B cell (primary cell): Measurements from ENCODE around the gene IMP3. TPM values are rescaled to one million over a fixed set of nuclear protein-coding genes. Genes with fewer than 3 reads are reported as not detected.

Experiments
- ATAC-seq: fragments of 200-7000 bp; cut with Tn5 transposase; one replicate; pipeline ENCODE4 v1.10.0; 2021; ENCODE audit warnings: low read depth, mild to moderate bottlenecking, moderate number of reproducible peaks, moderate library complexity
- CTCF ChIA-PET: fragments of 350-600 bp; sonication (Branson Sonifier 250); formaldehyde crosslinking; loops from one replicate; lab custom pipeline; 2021; ENCODE audit warnings: antibody characterized with exemption, inconsistent platforms; lab: Charles Lee
- POLR2A ChIA-PET: fragments of 350-600 bp; sonication (Branson Sonifier 250); formaldehyde crosslinking; loops from one replicate; lab custom pipeline; 2021; ENCODE audit warnings: antibody characterized with exemption; lab: Charles Lee
- DNase-seq: peaks from one replicate; pipeline ENCODE4 v3.0.0; 2013
- H2AFZ ChIP-seq: 2 replicates; pipeline ENCODE4 v1.6.1; 2012; ENCODE audit warnings: mild to moderate bottlenecking, low read depth, low read length; ENCODE audit not compliant: insufficient read depth, poor library complexity, severe bottlenecking
- H3K27ac ChIP-seq, 2 donors: 1 replicate in 1 of 2; 2 replicates in 1 of 2; pipeline ENCODE4 v1.5.1; 2012 to 2013; ENCODE audit warnings: low read length in 2 of 2, mild to moderate bottlenecking in 2 of 2, moderate library complexity in 1 of 2
- H3K27me3 ChIP-seq, 4 experiments: fragments of 200-600 bp in 1 of 4; sonication (generic) in 1 of 4; replicated peaks in 1 of 4; 1 replicate in 2 of 4; 2 replicates in 2 of 4; pipeline versions ENCODE4 v1.6.1 to v1.7.0; 2013 to 2016; ENCODE audit warnings: low read length in 3 of 4, mild to moderate bottlenecking in 2 of 4, mixed read lengths in 1 of 4, moderate library complexity in 1 of 4; ENCODE audit not compliant: insufficient read depth in 4 of 4, control insufficient read depth in 3 of 4; ENCODE audit errors: control extremely low read depth in 1 of 4
- H3K36me3 ChIP-seq, 2 experiments: replicated peaks in 1 of 2; 1 replicate in 1 of 2; 2 replicates in 1 of 2; pipeline versions ENCODE4 v1.6.1 to v1.7.1; 2013; ENCODE audit warnings: low read length in 1 of 2; ENCODE audit not compliant: insufficient read depth in 2 of 2, control insufficient read depth in 1 of 2; ENCODE audit errors: control extremely low read depth in 1 of 2, extremely low read depth in 1 of 2
- H3K4me1 ChIP-seq, 2 donors: fragments of 200-600 bp in 1 of 2; sonication (generic) in 1 of 2; 1 replicate in 1 of 2; 2 replicates in 1 of 2; pipeline versions ENCODE4 v1.5.1 to v1.6.1; 2013 to 2017; ENCODE audit warnings: low read length in 2 of 2; ENCODE audit not compliant: control insufficient read depth in 2 of 2, insufficient read depth in 2 of 2
- H3K4me2 ChIP-seq: replicated peaks from 2 replicates; pipeline ENCODE3; 2012; ENCODE audit warnings: mild to moderate bottlenecking, low read depth, low read length; ENCODE audit not compliant: poor library complexity, severe bottlenecking
- H3K4me3 ChIP-seq, 5 experiments: fragments of 200-600 bp in 1 of 5; sonication (generic) in 1 of 5; 1 replicate in 3 of 5; 2 replicates in 2 of 5; pipeline versions ENCODE4 v1.5.1 to v1.7.0; 2011 to 2016; ENCODE audit warnings: low read length in 4 of 5, mild to moderate bottlenecking in 4 of 5, low read depth in 2 of 5, control low read depth in 1 of 5, moderate library complexity in 1 of 5; ENCODE audit not compliant: insufficient read depth in 1 of 5; ENCODE audit errors: control extremely low read depth in 1 of 5, extremely low read depth in 1 of 5
- H3K79me2 ChIP-seq: fragments of 200-600 bp; sonication (generic); one replicate; pipeline ENCODE4 v1.6.0; 2016; ENCODE audit warnings: low read length; ENCODE audit not compliant: control insufficient read depth, insufficient read depth
- H3K9ac ChIP-seq: fragments of 200-600 bp; sonication (generic); 2 replicates; pipeline ENCODE4 v1.6.1; 2017; ENCODE audit warnings: mild to moderate bottlenecking, low read length, moderate library complexity
- H3K9me3 ChIP-seq, 3 donors: one replicate each; pipeline versions ENCODE4 v1.6.1 to v1.7.1; 2013; ENCODE audit warnings: low read length in 2 of 3; ENCODE audit not compliant: control insufficient read depth in 2 of 3, insufficient read depth in 1 of 3; ENCODE audit errors: control extremely low read depth in 1 of 3
- H4K20me1 ChIP-seq: 2 replicates; pipeline ENCODE4 v1.6.0; 2012; ENCODE audit warnings: mild to moderate bottlenecking, low read length; ENCODE audit not compliant: insufficient read depth, control insufficient read depth, poor library complexity, severe bottlenecking
- H3K27ac Mint-ChIP-seq: one replicate; pipeline ENCODE4 v1.8.0; 2021; ENCODE audit warnings: mixed read lengths
- H3K27me3 Mint-ChIP-seq: one replicate; pipeline ENCODE4 v1.8.0; 2021; ENCODE audit warnings: mixed read lengths
- H3K4me1 Mint-ChIP-seq: one replicate; pipeline ENCODE4 v1.8.0; 2021; ENCODE audit warnings: mixed read lengths
- H3K4me3 Mint-ChIP-seq: one replicate; pipeline ENCODE4 v1.8.0; 2021; ENCODE audit warnings: mixed read lengths
- H3K9me3 Mint-ChIP-seq: one replicate; pipeline ENCODE4 v1.8.0; 2022; ENCODE audit warnings: mixed read lengths; ENCODE audit not compliant: insufficient read depth
- EZH2 ChIP-seq: IDR thresholded peaks from 2 replicates; pipeline ENCODE4 v1.6.1; 2012; ENCODE audit warnings: borderline replicate concordance, low read depth, mild to moderate bottlenecking, moderate library complexity, low read length; ENCODE audit not compliant: insufficient read depth, poor library complexity, severe bottlenecking
- WGBS: methylation state at CpG from one replicate; pipeline ENCODE4 v1.1.5; 2013; ENCODE audit warnings: missing lambda C conversion rate; ENCODE audit not compliant: insufficient coverage; 5-methylcytosine and 5-hydroxymethylcytosine counted together
- intact Hi-C: fragments of 100-400 bp; cut with micrococcal nuclease; formaldehyde crosslinking; loops from one replicate; pipeline ENCODE4 v1.10.0; 2022
- polyA plus RNA-seq: library from polyadenylated mRNA; depleted of rRNA; stranded (reverse); fragments of >200 nt; gene quantifications from 2 replicates; pipeline ENCODE4 v1.2.3, GENCODE V29; 2012
- total RNA-seq, 2 donors: library from RNA; stranded (reverse); fragments of 120-200 nt in 1 of 2; gene quantifications; 1 replicate in 1 of 2; 2 replicates in 1 of 2; pipeline versions ENCODE4 v1.2.3 to v1.2.4, GENCODE V29; 2013 to 2022
- TF ChIP-seq, protein P1 (sequence below): fragments of 200-600 bp; IDR thresholded peaks from one replicate; pipeline ENCODE4 v1.8.0; 2022; ENCODE audit warnings: antibody characterized with exemption, mild to moderate bottlenecking

Gene IMP3
- total and polyA plus RNA-seq, 2 donors (not counting 1 experiment from before 2014, with no cell fraction given): 60.8 to 85.1 TPM

- no peak for DNase-seq
- Histone ChIP-seq H3K79me2 (no peaks in the 10 kb centered on the region), H2AFZ (no peak overlapping the region), H3K4me3 (no peak overlapping the region), H3K9ac (no peak overlapping the region), H3K4me1 (peaks cover 0 to 6% of the 10 kb centered on the region in 2 donors), H4K20me1 (no peaks in the 10 kb centered on the region), H3K4me2 (no peak overlapping the region), H3K9me3 (no peaks in the 10 kb centered on the region), H3K36me3 (no peaks in the 10 kb centered on the region), H3K27ac (no peak overlapping the region), H3K27me3 (peaks cover 0 to 4% (median 0%) of the 10 kb centered on the region in 4 experiments)
- CTCF ChIA-PET: interaction anchor here (0.6 to 4.0 kb wide), 7 partner anchors 14 to 560 kb away, joined by 3 to 26 read pairs (median 4); partner anchors contain the start of gene MAN2C1
- POLR2A ChIA-PET: interaction anchor here (0.6 kb wide), 1 partner anchor 237 kb away, joined by 4 read pairs; no protein-coding TSS in a partner anchor
- intact Hi-C loops: no loop called here
- no peak for TF ChIP-seq EZH2
- TF ChIP-seq, protein P1, sequence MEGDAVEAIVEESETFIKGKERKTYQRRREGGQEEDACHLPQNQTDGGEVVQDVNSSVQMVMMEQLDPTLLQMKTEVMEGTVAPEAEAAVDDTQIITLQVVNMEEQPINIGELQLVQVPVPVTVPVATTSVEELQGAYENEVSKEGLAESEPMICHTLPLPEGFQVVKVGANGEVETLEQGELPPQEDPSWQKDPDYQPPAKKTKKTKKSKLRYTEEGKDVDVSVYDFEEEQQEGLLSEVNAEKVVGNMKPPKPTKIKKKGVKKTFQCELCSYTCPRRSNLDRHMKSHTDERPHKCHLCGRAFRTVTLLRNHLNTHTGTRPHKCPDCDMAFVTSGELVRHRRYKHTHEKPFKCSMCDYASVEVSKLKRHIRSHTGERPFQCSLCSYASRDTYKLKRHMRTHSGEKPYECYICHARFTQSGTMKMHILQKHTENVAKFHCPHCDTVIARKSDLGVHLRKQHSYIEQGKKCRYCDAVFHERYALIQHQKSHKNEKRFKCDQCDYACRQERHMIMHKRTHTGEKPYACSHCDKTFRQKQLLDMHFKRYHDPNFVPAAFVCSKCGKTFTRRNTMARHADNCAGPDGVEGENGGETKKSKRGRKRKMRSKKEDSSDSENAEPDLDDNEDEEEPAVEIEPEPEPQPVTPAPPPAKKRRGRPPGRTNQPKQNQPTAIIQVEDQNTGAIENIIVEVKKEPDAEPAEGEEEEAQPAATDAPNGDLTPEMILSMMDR: no peak
- peaks cover 4% of the 10 kb centered on the region for H3K27me3 Mint-ChIP-seq
- no peaks in the 10 kb centered on the region for H3K9me3 Mint-ChIP-seq
- no peak overlapping the region for H3K27ac Mint-ChIP-seq
- peaks cover 8% of the 10 kb centered on the region for H3K4me1 Mint-ChIP-seq
- no peak overlapping the region for H3K4me3 Mint-ChIP-seq
- 83% methylated on average over 12 of the region's 12 CpGs for WGBS
- no peak for ATAC-seq
Observed at GRCh38 chr15:75685195-75685594, 45.2 kb upstream of the IMP3 start.

GRCh38 chr15:75684648-75685047, 44.6 kb upstream of the IMP3 start:
- Histone ChIP-seq H4K20me1 (no peaks in the 10 kb centered on the region), H2AFZ (no peak overlapping the region), H3K4me1 (peaks cover 0 to 6% of the 10 kb centered on the region in 2 donors), H3K27ac (no peak overlapping the region), H3K9me3 (no peaks in the 10 kb centered on the region), H3K27me3 (peaks cover 0 to 4% (median 0%) of the 10 kb centered on the region in 4 experiments), H3K36me3 (no peaks in the 10 kb centered on the region), H3K4me3 (no peak overlapping the region), H3K4me2 (no peak overlapping the region), H3K9ac (no peak overlapping the region), H3K79me2 (no peaks in the 10 kb centered on the region)
- DNase-seq (no peak), ATAC-seq (no peak)
- peaks cover 4% of the 10 kb centered on the region for H3K27me3 Mint-ChIP-seq
- WGBS: 94% methylated on average over 10 of the region's 10 CpGs
- ChIA-PET CTCF (interaction anchor here (0.8 to 4.0 kb wide), 4 partner anchors 48 to 328 kb away, joined by 3 to 26 read pairs (median 8); partner anchors contain the start of gene MAN2C1), POLR2A (interaction anchor here (0.6 kb wide), 1 partner anchor 237 kb away, joined by 4 read pairs; no protein-coding TSS in a partner anchor)
- H3K9me3 Mint-ChIP-seq: no peaks in the 10 kb centered on the region
- no peak overlapping the region for H3K4me3 Mint-ChIP-seq
- H3K27ac Mint-ChIP-seq: no peak overlapping the region
- intact Hi-C loops: no loop called here
- TF ChIP-seq, protein P1: no peak
- no peak for TF ChIP-seq EZH2
- H3K4me1 Mint-ChIP-seq: peaks cover 8% of the 10 kb centered on the region
